Fibroblast of peridontal ligament (primary cell): ENCODE data around the gene NUBP2.
A peak's percentile ranks its signal among the peaks of the same experiment; 100 is the strongest.

Experiments used
- DNase-seq: peaks from one replicate; pipeline ENCODE4 v3.0.0-alpha.2; 2010; ENCODE audit errors: extremely low read depth

Gene NUBP2

DNA sequence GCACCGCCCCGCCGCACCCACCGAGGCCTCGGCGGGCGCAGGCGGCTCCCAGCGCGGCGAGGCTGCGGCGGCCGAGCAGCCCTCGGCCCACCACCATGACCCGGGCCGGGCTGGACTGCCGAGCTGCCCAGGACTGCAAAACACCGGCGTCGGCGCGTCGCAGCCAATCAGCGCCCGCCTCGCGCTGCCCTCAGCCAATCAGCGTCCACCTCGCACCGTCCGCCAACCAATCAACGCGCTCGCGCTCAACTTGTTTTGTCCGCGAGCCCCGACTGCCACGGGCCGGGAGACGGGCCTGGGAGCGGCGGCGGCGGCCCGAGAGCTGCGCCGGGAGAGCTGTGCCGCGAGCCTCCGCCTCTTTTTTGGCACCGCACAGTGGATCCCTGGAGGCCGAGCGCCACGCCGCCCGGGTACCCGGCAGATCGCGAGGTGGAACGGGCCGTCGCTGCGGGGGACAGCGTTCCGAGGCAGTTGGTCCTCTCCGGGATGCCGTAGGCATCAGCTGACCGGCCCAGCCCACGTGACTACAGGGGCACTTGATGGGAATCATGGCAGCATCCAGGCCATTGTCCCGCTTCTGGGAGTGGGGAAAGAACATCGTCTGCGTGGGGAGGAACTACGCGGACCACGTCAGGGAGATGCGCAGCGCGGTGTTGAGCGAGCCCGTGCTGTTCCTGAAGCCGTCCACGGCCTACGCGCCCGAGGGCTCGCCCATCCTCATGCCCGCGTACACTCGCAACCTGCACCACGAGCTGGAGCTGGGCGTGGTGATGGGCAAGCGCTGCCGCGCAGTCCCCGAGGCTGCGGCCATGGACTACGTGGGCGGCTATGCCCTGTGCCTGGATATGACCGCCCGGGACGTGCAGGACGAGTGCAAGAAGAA, 44.2 kb downstream of the NUBP2 start, which contains the start of the genes FAHD1 and HAGH:
Gene FAHD1, plus strand, starts transcription at position 516 of the 883 bp plus-strand sequence. Its CDS starts 33 bp downstream, at position 549.
Gene HAGH, minus strand, starts transcription at position 135 of the 883 bp plus-strand sequence. Its CDS starts 38 bp downstream, at position 97.
- DNase-seq = peak; percentile 94

DNA sequence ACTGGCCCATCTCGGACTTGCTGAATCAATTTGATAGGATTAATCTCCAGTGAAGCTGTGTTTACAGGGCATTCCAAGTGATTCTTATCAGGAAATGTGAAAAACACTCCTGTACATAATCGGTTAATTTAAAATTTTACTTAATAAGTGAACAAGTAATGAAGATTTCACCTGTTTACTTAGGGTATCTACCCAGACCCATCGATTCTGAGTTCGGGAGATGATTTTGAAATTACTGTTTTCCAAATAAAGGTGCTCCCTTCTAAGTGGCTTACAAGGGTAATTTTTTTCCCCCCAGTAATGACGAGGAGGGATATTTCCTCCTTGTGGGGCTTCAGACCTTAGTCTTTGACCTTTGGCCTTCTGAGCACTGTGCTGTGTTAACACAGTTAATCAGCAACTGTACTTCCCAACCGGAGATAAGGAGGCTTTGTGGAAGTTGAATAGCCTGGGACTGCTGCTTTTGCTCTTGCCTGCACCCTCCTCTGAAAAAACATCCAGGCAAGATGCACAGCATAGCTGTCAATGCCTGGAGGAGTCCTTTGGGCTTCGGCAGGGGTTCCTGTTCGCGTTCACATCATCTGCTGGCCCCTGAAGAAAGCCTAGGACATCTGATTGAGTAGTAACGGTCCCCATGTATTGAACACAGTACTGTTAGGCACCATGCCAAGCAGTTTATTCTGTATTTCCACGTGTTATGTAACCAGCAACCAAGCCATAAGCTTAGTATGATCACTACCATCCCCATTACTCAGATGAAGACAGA, 46.1 kb downstream of the NUBP2 start:
- DNase-seq = no peak

GRCh38 chr16:1830213-1830612, 47.5 kb downstream of the NUBP2 start:
- no peak for DNase-seq

DNA sequence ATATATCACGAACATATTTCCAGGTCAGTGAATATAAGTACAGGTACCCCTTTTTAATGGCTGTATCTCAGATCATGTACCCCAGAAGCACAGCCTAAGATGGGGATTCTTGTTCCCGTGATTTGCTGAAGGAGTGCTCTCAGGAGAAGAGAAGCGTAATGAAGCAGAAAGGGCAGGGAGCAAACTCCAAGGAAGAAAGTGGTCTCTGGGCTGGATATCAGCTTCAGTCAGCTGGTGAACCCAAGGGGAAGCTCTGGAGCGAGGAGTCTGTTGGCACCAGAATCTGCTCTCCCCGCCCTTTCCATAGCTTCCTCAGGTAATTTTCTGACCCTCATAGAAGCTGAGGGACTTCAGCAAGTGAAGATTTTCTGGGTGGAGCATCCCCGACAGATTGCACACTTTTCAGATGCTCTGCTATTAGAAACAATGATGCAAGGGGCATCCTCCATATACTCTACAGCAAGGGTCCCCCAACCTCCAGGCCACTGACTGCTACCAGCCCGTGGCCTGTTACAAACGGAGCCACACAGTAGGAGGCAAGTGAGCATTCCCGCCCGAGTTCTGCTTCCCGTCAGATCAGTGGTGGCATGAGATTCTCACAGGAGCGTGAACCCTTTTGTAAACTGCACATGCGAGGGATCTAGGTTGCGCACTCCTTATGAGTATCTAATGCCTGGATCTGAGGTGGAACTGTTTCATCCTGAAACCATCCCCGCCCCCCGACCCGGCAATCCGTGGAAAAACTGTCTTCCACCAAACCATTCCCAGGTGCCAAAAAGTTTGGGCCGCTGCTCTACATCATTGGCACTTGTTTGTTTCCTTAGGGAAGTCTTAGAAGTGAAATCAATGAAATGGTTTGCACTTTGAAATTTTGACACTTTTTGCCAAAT, 48.7 kb downstream of the NUBP2 start:
- no peak for DNase-seq

DNA sequence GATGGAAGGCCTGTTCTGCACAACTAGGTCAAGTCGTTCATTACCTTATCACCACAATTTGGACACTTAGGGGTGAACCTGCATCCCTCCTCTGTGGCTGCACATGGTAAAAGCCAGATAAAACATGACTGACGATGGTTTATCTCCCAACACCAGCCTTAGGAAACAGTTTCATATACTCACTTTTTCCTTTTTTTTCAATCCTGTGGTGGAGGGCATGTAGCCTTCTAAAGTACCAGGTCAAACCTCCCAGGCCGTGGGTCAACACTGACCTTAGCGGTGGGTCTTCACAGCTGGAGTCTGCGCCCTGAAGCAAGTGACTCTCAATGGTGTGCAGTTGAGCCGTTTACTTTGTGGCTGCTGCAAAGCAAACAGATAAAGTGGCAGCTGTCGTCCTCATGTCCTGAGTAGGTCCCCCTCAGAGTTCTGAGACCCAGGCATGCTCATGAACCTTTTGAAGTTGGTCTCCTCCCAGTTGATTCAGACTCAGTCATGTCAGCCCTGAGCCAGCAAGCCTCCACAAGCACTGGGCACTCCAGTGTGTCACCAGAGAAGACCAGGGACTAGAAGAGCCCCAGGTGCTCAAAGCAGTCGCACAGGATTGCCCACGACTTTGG, 50.2 kb downstream of the NUBP2 start:
- no peak for DNase-seq

DNA sequence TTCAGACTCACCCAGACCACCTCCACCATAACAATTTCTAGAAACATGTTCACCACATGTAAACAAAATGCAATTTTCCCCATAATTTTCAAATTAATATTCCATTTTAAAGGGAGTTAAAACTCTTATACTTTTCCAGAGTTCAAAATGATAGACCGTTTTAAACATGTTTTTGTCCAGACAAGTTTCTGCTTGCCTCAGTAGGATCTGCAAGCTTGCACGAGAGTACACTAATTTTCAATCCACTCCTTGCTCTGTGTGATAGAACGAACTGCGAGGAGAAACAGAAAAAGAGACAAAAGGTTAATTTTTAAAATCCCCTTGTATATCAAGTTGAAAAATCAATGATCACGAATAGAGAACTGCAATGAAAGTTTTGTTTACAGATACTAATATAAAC, 51.3 kb downstream of the NUBP2 start:
- no peak for DNase-seq
